ENCODE measurements around the gene GLRA3.

Gene GLRA3

GRCh38 chr4:174867903-174868302, 38.9 kb upstream of the GLRA3 start:
- no peak for DNase-seq (ENCODE audit: low read depth)
- TF ChIP-seq, protein P1, sequence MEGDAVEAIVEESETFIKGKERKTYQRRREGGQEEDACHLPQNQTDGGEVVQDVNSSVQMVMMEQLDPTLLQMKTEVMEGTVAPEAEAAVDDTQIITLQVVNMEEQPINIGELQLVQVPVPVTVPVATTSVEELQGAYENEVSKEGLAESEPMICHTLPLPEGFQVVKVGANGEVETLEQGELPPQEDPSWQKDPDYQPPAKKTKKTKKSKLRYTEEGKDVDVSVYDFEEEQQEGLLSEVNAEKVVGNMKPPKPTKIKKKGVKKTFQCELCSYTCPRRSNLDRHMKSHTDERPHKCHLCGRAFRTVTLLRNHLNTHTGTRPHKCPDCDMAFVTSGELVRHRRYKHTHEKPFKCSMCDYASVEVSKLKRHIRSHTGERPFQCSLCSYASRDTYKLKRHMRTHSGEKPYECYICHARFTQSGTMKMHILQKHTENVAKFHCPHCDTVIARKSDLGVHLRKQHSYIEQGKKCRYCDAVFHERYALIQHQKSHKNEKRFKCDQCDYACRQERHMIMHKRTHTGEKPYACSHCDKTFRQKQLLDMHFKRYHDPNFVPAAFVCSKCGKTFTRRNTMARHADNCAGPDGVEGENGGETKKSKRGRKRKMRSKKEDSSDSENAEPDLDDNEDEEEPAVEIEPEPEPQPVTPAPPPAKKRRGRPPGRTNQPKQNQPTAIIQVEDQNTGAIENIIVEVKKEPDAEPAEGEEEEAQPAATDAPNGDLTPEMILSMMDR (conservative IDR thresholded peaks at IDR 0.05; ENCODE audit: low read depth, low read length), result no peak
- no peak overlapping the region for H3K4me3 ChIP-seq (ENCODE audit: low read length)

DNA sequence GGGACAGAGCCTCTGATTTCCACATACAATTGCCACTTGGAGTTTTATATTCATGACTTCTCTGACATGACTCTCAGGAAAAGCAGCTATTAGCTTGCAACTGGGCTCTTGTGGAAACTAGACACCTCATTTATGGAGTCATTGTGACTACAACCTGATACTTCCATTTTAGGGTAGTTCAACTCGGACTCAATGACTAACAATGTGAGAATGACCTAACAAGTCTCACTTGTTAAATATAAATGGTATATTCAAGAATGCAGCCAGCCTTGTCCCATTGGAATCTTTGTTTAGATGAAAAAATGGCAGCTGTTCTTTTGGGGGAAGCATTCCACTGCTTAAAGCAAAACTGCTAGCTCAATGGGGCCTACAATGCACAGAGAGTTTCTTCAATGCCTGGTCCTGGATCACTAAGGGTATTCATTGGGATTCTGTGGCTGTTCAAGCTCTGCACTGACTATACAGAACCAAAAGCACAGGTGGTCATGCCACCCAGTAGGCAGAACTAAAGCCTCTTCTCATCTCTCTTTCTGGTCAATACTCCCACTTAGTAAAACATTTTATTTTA, 36.5 kb upstream of the GLRA3 start:
- no peak overlapping the region for H3K4me3 ChIP-seq (ENCODE audit: low read length)
- TF ChIP-seq, protein P1 (conservative IDR thresholded peaks at IDR 0.05; ENCODE audit: low read depth, low read length), result no peak
- no peak for DNase-seq (ENCODE audit: low read depth)

DNA sequence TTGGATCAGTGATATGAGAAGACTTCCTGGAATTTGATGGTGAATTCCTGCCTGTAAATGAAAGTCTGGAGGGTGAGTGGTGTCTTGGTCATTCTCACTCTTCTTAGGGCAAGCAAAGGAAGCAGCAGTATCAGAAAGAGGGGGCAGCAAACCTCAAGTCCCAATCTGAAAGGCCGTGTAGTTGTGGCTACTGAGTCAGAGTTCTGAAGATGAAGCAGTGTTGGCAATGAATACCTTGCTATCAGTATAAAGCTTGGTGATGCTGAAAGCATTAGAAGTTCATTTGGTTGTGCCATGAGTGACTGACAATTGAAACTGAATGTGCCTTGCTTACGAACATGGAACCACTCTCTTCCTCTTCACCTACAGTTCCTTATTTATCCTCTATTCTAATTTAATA, 35.0 kb upstream of the GLRA3 start:
- DNase-seq (ENCODE audit: low read depth), result no peak
- no peak overlapping the region for H3K4me3 ChIP-seq (ENCODE audit: low read length)
- TF ChIP-seq, protein P1 (conservative IDR thresholded peaks at IDR 0.05; ENCODE audit: low read depth, low read length), result no peak

GRCh38 chr4:174860588-174860987, 31.5 kb upstream of the GLRA3 start:
- no peak overlapping the region for H3K4me3 ChIP-seq (ENCODE audit: low read length)
- TF ChIP-seq, protein P1 (conservative IDR thresholded peaks at IDR 0.05; ENCODE audit: low read depth, low read length), result no peak
- no peak for DNase-seq (ENCODE audit: low read depth)

DNA sequence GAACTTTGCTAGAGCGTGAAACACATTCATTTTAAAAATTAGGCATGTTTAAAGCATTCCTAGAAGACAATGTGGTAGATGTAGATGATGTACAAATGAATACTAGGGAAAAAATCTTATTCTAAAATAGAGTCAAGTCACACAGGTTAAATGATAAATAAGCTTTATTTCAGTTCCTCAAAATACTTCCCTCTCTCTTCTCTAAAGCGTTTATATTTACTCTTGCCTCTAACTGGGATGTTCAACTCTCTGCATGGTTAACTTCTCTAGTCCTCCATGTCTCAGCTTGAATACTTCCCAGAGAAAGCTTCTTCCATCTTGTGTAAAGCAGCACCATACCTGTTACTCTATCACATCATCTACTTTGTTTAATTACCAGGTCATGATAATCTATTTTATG, 30.9 kb upstream of the GLRA3 start:
- TF ChIP-seq, protein P1 (conservative IDR thresholded peaks at IDR 0.05; ENCODE audit: low read depth, low read length), result no peak
- no peak for DNase-seq (ENCODE audit: low read depth)
- no peak overlapping the region for H3K4me3 ChIP-seq (ENCODE audit: low read length)

GRCh38 chr4:174856926-174857800, 28.1 kb upstream of the GLRA3 start:
- no peak overlapping the region for H3K4me3 ChIP-seq (ENCODE audit: low read length)
- no peak for DNase-seq (ENCODE audit: low read depth)
- TF ChIP-seq, protein P1 (conservative IDR thresholded peaks at IDR 0.05; ENCODE audit: low read depth, low read length), result no peak

GRCh38 chr4:174855050-174855449, 26.0 kb upstream of the GLRA3 start:
- TF ChIP-seq, protein P1 (conservative IDR thresholded peaks at IDR 0.05; ENCODE audit: low read depth, low read length), result no peak
- no peak overlapping the region for H3K4me3 ChIP-seq (ENCODE audit: low read length)
- no peak for DNase-seq (ENCODE audit: low read depth)
